HG02973 (cell line): ENCODE measurements around the gene SDC4.

Experiments used
- ATAC-seq: cut with Tn5 transposase; IDR thresholded peaks from one replicate; pipeline ENCODE4 v1.9.1; 2021; ENCODE audit warnings: moderate library complexity; ENCODE audit not compliant: unreplicated experiment

Gene SDC4

GRCh38 chr20:45322952-45323383, 25.3 kb downstream of the SDC4 start:
- ATAC-seq: no peak

- no peak for ATAC-seq
Observed at GRCh38 chr20:45320948-45321595, 27.2 kb downstream of the SDC4 start.

- ATAC-seq: no peak
Observed at GRCh38 chr20:45318948-45319347, 29.3 kb downstream of the SDC4 start.

GRCh38 chr20:45318386-45318939, 29.8 kb downstream of the SDC4 start:
- no peak for ATAC-seq

- ATAC-seq: no peak
Observed at GRCh38 chr20:45317826-45318225, 30.4 kb downstream of the SDC4 start.

- ATAC-seq: no peak
Observed at GRCh38 chr20:45316150-45317080, 31.8 kb downstream of the SDC4 start.

GRCh38 chr20:45315672-45316071, 32.6 kb downstream of the SDC4 start:
- no peak for ATAC-seq

- ATAC-seq: no peak
Observed at GRCh38 chr20:45313943-45314342, 34.3 kb downstream of the SDC4 start.

- ATAC-seq: no peak
Observed at GRCh38 chr20:45313065-45313695, 35.0 kb downstream of the SDC4 start.

- ATAC-seq: no peak
Observed at GRCh38 chr20:45312241-45312640, 36.0 kb downstream of the SDC4 start.

GRCh38 chr20:45311589-45312211, 36.5 kb downstream of the SDC4 start:
- ATAC-seq: no peak

- no peak for ATAC-seq
Observed at GRCh38 chr20:45309075-45309474, 39.1 kb downstream of the SDC4 start.

GRCh38 chr20:45308117-45308778, 40.0 kb downstream of the SDC4 start, which contains the start of gene MATN4:
Gene MATN4 (minus strand): TSS chr20:45308299. CDS start chr20:45305582, 2,717 bp downstream.
- no peak for ATAC-seq

GRCh38 chr20:45307076-45307640, 41.1 kb downstream of the SDC4 start:
- ATAC-seq: no peak

- no peak for ATAC-seq
Observed at GRCh38 chr20:45306431-45306982, 41.7 kb downstream of the SDC4 start, which contains the start of gene RBPJL. Gene RBPJL (plus strand): TSS chr20:45306840. CDS start chr20:45306923, 83 bp downstream.

GRCh38 chr20:45305262-45305661, 43.0 kb downstream of the SDC4 start:
- ATAC-seq: no peak

- no peak for ATAC-seq
Observed at GRCh38 chr20:45304464-45304999, 43.7 kb downstream of the SDC4 start.

- no peak for ATAC-seq
Observed at GRCh38 chr20:45303586-45304463, 44.4 kb downstream of the SDC4 start.
